GM18858 (cell line): ENCODE data around the gene FAM89B.
"Not testable (repeated sequence)": the region's sequence is repeated elsewhere in the genome, so short reads cannot be mapped to it uniquely, and the experiment has no call there.

Experiments
- ATAC-seq: cut with Tn5 transposase; IDR thresholded peaks from one replicate; pipeline ENCODE4 v1.9.1; 2021; ENCODE audit not compliant: unreplicated experiment

FAM89B gene

DNA sequence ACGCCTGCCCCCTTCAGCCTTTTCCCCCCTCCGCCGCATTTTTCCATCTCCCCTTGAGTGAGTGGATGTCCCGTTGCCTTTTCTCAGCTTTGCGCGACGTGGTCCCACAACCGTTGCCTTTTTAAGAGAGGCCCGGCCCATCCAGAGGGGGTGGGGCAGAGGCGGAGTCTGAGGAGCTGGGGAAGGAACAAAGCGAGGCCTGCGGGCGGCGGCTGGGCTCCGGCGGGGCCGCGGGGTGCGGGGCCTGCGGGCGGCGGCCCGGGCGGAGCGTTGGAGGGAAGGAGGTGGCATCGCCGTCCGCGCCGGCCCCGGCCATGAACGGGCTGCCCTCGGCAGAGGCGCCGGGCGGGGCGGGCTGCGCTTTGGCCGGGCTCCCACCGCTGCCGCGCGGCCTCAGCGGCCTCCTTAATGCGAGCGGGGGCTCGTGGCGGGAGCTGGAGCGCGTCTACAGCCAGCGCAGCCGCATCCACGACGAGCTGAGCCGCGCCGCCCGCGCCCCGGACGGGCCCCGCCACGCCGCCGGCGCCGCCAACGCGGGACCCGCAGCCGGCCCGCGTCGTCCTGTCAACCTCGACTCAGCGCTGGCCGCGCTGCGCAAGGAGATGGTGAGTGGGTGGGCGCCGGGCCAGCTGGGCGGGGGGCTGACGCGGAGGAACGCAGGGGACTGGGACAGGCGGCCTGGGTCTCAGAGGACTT lies at the start of gene FAM89B:
FAM89B (plus strand) TSS at position 183 of the 696 bp plus-strand sequence; CDS start at position 315, 132 bp downstream.
- ATAC-seq: no peak

DNA sequence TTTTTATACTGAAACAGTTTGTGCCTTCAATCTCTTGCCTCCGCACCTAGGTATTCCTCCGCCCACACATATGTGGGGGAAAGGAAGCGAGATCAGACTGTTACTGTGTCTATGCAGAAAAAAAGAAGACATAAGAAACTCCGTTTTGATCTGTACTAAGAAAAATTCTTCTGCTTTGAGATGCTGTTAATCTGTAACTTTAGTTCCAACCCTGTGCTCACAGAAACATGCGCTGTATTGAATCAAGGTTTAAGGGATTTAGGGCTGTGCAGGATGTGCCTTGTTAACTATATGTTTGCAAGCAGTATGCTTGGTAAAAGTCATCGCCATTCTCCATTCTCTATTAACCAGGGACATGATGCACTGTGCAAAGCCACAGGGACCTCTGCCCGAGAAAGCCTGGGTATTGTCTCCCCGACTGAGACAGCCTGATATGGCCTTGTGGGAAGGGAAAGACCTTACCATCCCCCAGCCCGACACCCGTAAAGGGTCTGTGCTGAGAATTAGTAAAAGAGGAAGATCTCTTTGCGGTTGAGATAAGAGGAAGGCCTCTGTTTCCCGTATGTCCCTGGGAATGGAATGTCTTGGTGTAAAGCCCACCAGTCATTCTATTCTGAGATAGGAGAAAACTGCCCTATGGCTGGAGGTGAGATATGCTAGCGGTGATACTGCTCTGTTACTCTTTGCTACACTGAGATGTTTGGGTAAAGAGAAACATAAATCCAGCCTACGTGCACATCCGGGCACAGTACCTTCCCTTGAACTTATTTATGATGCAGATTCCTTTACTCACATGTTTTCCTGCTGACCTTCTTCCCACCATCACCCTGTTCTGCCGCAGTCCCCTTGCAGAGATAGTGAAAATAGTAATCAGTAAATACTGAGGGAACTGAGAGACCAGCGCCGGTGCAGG lies 49.4 kb upstream of the FAM89B start:
- not testable (repeated sequence) for ATAC-seq

DNA sequence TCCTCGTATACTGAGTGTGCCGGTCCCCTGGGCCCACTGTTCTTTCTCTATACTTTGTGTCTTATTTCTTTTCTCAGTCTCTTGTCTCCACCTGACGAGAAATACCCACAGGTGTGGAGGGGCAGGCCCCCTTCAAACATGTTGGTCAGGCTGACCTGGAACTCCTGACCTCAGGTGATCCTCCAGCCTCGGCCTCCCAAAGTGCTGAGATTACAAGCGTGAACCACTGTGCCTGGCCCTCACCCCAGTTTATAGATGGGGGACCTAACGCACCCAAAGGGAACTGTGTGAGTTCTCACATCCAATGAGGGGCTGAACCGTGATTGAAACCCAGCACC lies 48.7 kb upstream of the FAM89B start:
- ATAC-seq: not testable (repeated sequence)

DNA sequence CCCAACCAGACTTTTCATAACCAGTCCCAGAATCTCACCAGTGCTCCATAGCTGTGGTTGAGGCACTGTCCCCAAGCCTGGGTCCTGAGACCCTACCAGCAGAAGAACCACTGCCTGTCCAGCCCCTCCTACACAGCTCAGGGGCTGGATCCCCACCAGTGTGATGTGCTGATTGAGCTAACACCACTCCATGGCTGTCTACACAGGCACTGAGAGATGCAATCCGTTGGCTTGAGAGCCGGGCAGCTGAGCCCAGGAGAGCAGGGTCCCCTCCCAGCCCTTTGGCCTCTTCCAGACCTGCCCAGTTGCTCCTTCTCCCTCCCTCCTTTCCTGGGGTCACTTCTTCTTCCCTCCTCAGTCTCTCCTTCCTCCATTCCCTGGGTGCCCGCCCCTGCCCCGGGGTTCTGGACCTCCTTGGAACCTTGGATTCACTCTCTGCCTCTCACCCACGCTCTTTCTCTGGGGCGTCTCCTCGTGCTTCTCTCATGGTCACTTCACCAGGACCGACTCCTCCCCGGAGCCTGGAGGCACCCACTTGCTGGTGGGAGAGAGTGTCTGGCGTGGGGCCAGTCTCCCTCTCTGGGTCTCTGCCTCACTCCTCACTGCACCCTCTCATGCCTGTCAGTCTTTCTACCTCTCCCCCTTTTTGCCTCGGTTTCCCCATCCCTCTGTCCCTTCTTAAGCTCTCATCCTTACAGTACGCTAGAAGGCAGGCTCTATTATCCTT lies 48.2 kb upstream of the FAM89B start:
- no peak for ATAC-seq

DNA sequence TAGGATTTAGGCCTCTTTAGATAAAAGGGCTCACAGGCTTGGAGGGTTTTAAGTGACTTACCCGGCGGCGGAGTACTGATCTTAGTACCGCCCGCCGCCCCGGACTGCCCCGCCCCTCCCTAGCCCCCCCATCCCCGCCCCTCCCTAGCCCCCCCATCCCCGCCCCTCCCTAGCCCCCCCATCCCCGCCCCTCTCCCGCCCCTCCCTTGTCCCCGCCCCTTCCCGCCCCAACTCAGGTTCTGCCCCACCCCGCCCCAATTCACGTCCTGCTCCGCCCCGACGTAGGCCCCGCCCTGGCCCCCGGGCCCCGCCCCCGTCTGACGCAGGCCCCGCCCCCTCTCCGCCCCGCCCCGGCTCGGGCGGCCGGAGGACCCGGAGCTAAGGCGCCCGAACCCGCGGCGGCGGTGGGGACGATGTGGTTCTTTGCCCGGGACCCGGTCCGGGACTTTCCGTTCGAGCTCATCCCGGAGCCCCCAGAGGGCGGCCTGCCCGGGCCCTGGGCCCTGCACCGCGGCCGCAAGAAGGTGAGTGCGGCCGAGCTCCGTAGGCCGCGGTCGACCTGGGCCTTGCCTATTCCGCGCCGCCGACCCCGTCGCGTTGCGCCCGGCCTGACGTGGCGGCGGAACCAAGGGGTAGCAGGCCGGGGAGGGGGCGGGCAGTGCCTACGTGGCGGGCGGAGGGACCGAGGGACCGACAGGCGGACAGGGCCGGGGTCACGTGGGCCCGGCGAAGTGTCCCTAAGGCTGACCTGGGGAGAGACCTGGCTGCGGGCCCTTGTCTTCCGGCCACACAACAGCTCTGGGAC lies 47.4 kb upstream of the FAM89B start, which contains the start of gene SCYL1:
SCYL1 (plus strand) TSS at position 343 of the 805 bp plus-strand sequence; CDS start at position 414, 71 bp downstream.
- no peak for ATAC-seq

DNA sequence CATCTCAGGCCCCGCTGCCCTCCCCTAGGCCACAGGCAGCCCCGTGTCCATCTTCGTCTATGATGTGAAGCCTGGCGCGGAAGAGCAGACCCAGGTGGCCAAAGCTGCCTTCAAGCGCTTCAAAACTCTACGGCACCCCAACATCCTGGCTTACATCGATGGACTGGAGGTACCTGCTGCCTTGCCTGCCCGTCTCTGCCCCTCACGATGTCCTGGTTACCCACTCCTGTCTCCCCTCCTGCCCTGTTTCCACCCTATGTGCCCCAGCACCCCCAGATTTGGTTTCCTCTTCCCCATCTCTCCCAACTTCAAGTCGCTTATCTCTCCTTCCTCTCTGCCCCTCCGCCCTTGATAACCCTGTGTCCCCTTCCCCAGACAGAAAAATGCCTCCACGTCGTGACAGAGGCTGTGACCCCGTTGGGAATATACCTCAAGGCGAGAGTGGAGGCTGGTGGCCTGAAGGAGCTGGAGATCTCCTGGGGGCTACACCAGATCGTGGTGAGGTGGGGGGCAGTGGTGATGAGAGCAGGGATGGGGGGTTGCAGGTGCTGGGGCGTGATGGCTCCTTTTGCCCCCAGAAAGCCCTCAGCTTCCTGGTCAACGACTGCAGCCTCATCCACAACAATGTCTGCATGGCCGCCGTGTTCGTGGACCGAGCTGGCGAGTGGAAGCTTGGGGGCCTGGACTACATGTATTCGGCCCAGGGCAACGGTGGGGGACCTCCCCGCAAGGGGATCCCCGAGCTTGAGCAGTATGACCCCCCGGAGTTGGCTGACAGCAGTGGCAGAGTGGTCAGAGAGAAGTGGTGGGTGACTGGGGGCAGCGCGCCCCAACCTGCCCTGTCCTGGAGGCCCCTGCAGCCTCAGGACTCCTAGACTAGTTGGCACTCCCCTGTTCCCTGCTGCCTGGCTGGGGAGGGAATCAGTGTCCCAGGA lies 46.5 kb upstream of the FAM89B start:
- no peak for ATAC-seq

DNA sequence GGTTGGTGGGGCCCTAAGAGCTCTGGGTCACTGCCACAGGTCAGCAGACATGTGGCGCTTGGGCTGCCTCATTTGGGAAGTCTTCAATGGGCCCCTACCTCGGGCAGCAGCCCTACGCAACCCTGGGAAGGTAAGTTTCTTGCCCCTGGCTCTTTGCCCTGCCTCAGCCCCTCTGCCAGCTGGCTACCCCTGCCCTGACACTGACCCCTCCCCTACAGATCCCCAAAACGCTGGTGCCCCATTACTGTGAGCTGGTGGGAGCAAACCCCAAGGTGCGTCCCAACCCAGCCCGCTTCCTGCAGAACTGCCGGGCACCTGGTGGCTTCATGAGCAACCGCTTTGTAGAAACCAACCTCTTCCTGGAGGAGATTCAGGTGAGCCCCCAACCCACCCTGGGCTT lies 45.6 kb upstream of the FAM89B start:
- no peak for ATAC-seq

DNA sequence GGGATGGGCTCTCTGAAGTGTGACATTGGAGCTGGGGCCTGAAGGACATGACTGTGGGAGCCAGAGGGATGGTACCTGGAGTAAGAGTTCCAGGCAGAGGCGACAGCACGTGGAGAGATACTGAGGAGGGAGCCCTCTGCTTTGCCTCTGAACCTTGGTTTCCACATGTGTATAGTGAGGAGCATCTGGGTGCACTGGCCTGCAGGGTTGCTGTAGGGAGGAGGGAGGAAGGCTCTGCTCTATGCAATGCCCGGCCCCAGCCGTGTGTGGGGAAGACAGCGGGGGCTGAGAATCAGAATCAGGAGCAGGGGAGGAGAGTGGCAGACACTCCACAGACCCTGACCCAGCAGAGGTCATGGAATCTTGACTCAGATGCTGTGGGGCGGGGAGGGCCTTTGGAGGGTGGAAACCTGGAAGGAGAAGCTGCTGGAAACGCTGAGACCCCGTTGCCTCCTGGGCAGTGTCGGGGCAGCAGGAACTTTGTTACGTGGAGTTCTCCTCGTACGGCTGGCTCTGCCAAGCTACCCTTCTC lies 43.5 kb upstream of the FAM89B start:
- ATAC-seq: no peak

DNA sequence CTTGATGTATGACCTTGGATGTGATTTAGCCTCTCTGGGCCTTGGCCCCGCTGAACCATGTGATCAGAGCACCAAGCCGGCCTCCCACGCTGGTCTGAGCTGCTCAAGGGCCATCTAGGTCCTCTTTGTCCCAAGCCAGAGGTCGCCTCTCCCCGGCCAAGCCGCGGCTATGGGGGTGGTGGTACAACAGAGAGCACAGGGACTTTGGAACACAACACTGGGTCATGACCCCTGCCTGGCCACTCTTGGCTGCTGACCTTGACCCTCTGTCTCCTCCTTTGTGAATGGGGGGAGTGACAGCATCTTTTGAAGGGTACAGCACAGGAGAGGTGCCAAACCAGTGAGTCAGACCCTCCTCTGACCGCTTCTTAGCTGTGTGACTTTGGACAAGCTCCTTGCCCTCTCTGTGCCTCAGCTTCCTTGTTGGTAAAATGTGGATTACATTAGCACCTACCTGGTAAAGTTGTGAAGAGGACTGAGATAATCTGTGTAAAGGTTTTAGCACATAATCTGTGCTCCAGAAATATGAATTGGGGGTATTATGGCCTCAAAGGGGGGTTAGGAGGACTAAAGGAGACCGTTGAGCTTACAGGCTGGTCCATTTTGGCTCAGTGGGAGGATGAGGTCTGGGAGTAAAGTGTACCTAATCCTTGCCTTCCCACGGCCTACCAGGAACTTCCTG lies 42.7 kb upstream of the FAM89B start:
- no peak for ATAC-seq

DNA sequence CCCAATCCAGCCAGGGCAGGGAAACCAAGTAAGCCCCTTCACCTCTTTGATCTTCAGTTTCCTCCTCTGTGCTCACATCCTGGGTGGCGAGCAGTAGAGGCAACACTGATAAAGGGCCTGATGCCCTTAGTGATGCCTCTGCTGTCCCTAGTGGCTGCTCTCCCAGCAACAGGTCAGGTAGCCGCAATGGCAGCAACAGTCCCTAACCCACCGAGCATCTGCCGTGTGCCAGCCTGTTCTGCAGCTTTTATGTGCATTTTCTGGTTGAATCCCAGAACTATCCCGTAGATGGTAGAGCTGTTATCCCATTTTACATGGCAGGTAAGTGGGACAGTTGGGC lies 42.2 kb upstream of the FAM89B start:
- no peak for ATAC-seq

DNA sequence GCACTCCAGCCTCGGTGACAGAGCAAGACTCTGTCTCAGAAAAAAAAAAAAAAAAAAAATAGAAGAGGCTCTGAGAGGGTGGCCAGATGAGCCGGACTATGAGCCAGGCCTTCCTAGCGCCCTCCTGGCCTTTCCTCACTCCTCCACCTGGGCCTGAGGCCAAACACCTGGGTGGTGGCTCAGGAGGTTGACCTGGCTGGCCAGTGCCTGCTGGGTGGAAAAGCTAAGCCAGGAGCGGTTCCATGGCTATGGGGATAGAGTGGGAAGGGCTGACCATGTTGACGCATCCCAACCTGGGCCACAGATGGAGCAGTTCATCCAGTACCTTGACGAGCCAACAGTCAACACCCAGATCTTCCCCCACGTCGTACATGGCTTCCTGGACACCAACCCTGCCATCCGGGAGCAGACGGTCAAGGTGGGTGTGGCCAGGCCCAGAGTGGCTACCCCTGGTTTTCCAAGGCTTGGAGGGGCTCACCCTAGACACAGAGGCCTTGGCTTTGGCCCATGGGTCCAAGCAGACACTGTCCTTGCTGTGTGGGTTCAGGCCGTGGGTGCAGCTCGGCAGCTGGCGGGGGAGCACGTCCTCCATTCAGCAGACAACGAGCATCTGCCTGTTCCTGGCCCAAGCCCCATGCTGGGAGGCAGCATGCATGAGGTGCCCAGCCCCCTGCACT lies 39.8 kb upstream of the FAM89B start:
- ATAC-seq: no peak

DNA sequence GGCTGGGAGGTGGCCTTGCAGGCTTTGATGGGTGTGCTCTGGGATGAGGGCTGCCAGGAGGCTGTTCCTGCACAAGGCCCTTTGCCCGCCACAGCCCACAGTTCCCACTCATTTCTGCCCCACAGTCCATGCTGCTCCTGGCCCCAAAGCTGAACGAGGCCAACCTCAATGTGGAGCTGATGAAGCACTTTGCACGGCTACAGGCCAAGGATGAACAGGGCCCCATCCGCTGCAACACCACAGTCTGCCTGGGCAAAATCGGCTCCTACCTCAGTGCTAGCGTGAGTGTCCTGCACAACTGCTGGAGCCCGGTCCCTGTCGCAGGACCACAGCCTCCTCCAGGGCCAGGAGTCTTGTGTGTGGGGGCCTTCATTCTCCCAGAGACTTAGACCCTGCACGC lies 37.2 kb upstream of the FAM89B start:
- no peak for ATAC-seq

DNA sequence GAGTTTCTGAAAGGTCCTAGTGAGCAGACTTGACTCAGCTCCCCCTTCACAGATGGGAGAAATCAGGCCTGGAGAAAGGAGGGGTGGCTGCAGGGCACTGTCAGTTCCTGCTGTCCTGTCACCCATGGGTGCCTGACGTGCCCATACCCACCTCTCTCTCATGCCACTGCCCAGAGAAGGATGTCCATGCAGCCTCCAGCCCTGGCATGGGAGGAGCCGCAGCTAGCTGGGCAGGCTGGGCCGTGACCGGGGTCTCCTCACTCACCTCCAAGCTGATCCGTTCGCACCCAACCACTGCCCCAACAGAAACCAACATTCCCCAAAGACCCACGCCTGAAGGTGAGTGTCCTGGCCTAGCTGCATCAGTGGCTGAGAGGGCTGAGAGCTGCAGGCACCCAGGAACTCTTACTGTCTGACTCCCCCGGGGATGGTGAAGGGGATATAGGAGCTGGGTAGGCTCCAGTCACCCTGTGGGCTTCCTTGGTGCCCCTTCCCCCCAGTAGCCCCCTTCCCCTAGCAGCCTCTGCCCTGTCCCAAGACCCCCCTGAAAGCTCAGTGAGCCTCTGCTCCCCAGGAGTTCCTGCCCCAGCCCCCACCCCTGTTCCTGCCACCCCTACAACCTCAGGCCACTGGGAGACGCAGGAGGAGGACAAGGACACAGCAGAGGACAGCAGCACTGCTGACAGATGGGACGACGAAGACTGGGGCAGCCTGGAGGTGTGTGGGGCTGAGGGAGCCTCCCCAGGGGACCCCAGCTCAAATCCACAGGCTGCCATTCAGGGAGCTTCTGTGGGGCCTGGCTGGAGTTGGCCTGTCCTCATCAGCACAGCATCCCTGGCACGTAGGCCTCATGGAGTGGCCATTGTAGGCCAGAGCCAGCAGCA lies 35.7 kb upstream of the FAM89B start:
- no peak for ATAC-seq

DNA sequence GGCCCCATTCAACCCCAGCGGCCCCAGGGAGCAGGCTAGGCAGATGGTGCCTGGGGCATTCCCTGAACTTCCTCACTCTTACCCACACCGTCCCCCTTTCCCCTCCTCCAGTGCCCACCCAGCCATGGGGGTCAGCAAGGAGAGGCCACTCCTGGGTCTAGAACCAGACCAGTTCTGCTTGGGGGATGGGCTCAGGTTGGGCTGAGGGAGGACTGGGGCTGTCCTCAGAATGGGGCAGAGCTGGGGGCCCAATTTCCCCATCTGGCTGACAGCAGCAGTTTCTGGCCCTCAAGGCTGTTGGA lies 35.1 kb upstream of the FAM89B start:
- ATAC-seq: no peak

DNA sequence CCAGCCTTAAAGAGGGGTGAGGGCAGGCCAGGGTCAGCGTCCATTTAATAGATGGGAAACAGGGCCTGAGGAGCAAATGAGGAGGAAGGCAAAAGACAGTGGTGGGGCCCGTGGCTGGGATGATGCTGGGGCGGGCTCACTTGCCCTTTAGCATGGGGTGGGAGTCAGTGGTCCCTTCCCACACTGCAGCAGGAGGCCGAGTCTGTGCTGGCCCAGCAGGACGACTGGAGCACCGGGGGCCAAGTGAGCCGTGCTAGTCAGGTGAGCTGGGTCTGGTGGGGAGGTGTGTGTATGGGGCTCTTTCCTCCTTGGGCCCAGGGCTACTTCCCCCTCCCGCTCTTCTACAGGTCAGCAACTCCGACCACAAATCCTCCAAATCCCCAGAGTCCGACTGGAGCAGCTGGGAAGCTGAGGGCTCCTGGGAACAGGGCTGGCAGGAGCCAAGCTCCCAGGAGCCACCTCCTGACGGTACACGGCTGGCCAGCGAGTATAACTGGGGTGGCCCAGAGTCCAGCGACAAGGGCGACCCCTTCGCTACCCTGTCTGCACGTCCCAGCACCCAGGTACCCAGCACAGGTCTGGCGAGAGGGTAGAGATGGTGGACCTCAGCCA lies 34.6 kb upstream of the FAM89B start:
- no peak for ATAC-seq

DNA sequence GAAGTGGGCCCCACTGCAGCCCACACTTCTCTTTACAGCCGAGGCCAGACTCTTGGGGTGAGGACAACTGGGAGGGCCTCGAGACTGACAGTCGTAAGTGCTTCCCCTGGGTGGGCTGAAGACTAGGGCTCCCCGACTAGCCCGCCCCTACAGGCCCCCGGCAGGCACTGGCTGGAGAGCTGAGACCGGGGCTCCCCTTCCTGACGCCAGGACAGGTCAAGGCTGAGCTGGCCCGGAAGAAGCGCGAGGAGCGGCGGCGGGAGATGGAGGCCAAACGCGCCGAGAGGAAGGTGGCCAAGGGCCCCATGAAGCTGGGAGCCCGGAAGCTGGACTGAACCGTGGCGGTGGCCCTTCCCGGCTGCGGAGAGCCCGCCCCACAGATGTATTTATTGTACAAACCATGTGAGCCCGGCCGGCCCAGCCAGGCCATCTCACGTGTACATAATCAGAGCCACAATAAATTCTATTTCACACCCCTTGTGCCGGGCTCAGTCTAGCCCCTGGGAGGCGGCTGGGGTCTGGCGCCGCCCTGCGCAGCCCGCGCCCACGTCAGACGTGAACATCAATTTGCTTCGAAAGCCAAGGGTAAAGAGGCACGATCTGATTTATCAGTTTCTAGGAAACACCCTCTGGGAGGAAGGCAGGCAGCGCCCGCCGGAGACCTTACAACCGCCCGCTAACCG lies 34.0 kb upstream of the FAM89B start:
- ATAC-seq: no peak
